HEK293 (cell line): Measurements from ENCODE around the gene BBLN.

Source experiments
- CTCF ChIA-PET: fragments of 350-600 bp; formaldehyde crosslinking; extraction: SDS; loops from one replicate; lab custom pipeline; 2021; ENCODE audit warnings: antibody characterized with exemption; lab: Yijun Ruan, JAX
- POLR2A ChIA-PET: fragments of 300-600 bp; formaldehyde crosslinking; extraction: SDS; loops from one replicate; lab custom pipeline; 2020; ENCODE audit warnings: antibody characterized with exemption, inconsistent platforms; lab: Yijun Ruan, JAX
- H3K27ac ChIP-seq: fragments of 200-500 bp; sonication (Bioruptor generic); 2 replicates; pipeline ENCODE4 v1.5.1; 2014; ENCODE audit warnings: low read depth, low read length, control low read depth, inconsistent platforms; ENCODE audit errors: extremely low read depth
- H3K36me3 ChIP-seq, 2 experiments: fragments of 200-500 bp in 1 of 2; sonication (Bioruptor generic) in 1 of 2; 1 replicate in 1 of 2; 2 replicates in 1 of 2; pipeline ENCODE4 v1.5.1; 2014 to 2017; ENCODE audit warnings: inconsistent platforms in 2 of 2, low read length in 2 of 2; ENCODE audit not compliant: control insufficient read depth in 2 of 2, insufficient read depth in 1 of 2
- H3K4me1 ChIP-seq: fragments of 200-500 bp; sonication (Bioruptor generic); 2 replicates; pipeline ENCODE4 v1.5.1; 2014; ENCODE audit warnings: mild to moderate bottlenecking, low read length, inconsistent platforms; ENCODE audit not compliant: control insufficient read depth, insufficient read depth
- H3K4me3 ChIP-seq: 2 replicates; pipeline ENCODE4 v1.5.1; 2011; ENCODE audit warnings: low read depth, mild to moderate bottlenecking, control low read depth, low read length, moderate library complexity
- H3K9me3 ChIP-seq: fragments of 200-500 bp; sonication (Bioruptor generic); 2 replicates; pipeline ENCODE4 v1.5.1; 2014; ENCODE audit warnings: low read depth, low read length, inconsistent platforms; ENCODE audit not compliant: control insufficient read depth, insufficient read depth
- GLIS1 ChIP-seq: fragments of 450-650 bp; formaldehyde crosslinking; IDR thresholded peaks from 2 replicates; pipeline ENCODE4 v1.5.1; 2016; ENCODE audit warnings: missing biosample characterization, missing genetic modification characterization
- KLF1 ChIP-seq: fragments of 450-650 bp; formaldehyde crosslinking; IDR thresholded peaks from 2 replicates; pipeline ENCODE4 v1.5.1; 2016; ENCODE audit warnings: missing biosample characterization, missing genetic modification characterization
- WT1 ChIP-seq: fragments of 450-650 bp; formaldehyde crosslinking; IDR thresholded peaks from 2 replicates; pipeline ENCODE4 v1.5.1; 2016; ENCODE audit warnings: missing biosample characterization, missing genetic modification characterization
- YY2 ChIP-seq: fragments of 450-650 bp; formaldehyde crosslinking; IDR thresholded peaks from 2 replicates; pipeline ENCODE4 v1.5.1; 2016; ENCODE audit warnings: missing biosample characterization, missing genetic modification characterization
- ZBTB44 ChIP-seq: fragments of 450-650 bp; IDR thresholded peaks from 2 replicates; pipeline ENCODE4 v1.5.1; 2018; ENCODE audit warnings: missing biosample characterization, mild to moderate bottlenecking, missing genetic modification characterization
- ZNF114 ChIP-seq: fragments of 450-650 bp; formaldehyde crosslinking; IDR thresholded peaks from 2 replicates; pipeline ENCODE4 v1.5.0; 2017; ENCODE audit warnings: missing biosample characterization, missing genetic modification characterization
- ZNF140 ChIP-seq: fragments of 450-650 bp; formaldehyde crosslinking; IDR thresholded peaks from 2 replicates; pipeline ENCODE4 v1.5.1; 2016; ENCODE audit warnings: missing biosample characterization, missing genetic modification characterization
- ZNF146 ChIP-seq: fragments of 450-650 bp; formaldehyde crosslinking; IDR thresholded peaks from 2 replicates; pipeline ENCODE4 v1.5.1; 2016; ENCODE audit warnings: missing biosample characterization, missing genetic modification characterization
- ZNF610 ChIP-seq: fragments of 450-650 bp; formaldehyde crosslinking; IDR thresholded peaks from 2 replicates; pipeline ENCODE4 v1.5.1; 2016; ENCODE audit warnings: missing biosample characterization, missing genetic modification characterization, borderline replicate concordance
- ZNF623 ChIP-seq: fragments of 450-650 bp; formaldehyde crosslinking; IDR thresholded peaks from 2 replicates; pipeline ENCODE4 v1.5.1; 2016; ENCODE audit warnings: missing biosample characterization, missing genetic modification characterization
- ZNF701 ChIP-seq: fragments of 450-650 bp; formaldehyde crosslinking; IDR thresholded peaks from 2 replicates; pipeline ENCODE4 v1.5.1; 2016; ENCODE audit warnings: missing biosample characterization, missing genetic modification characterization
- ZNF768 ChIP-seq: fragments of 450-650 bp; formaldehyde crosslinking; IDR thresholded peaks from 2 replicates; pipeline ENCODE4 v1.5.1; 2018; ENCODE audit warnings: missing biosample characterization, mild to moderate bottlenecking, missing genetic modification characterization
- ZXDB ChIP-seq: fragments of 450-650 bp; formaldehyde crosslinking; IDR thresholded peaks from 2 replicates; pipeline ENCODE4 v1.5.1; 2016; ENCODE audit warnings: missing biosample characterization, missing genetic modification characterization
- TF ChIP-seq, protein P1 (sequence below): fragments of 450-650 bp; formaldehyde crosslinking; IDR thresholded peaks from 2 replicates; pipeline ENCODE4 v1.5.1; 2017; ENCODE audit warnings: missing biosample characterization, missing genetic modification characterization
- TF ChIP-seq, protein P2 (sequence below): fragments of 450-650 bp; formaldehyde crosslinking; IDR thresholded peaks from 2 replicates; pipeline ENCODE4 v1.5.1; 2016; ENCODE audit warnings: missing biosample characterization, missing genetic modification characterization
- TF ChIP-seq, protein P3 (sequence below): fragments of 450-650 bp; formaldehyde crosslinking; IDR thresholded peaks from 2 replicates; pipeline ENCODE4 v1.5.1; 2016; ENCODE audit warnings: missing biosample characterization, missing genetic modification characterization
- TF ChIP-seq, protein P4 (sequence below): fragments of 450-650 bp; formaldehyde crosslinking; IDR thresholded peaks from 2 replicates; pipeline ENCODE4 v1.5.1; 2016; ENCODE audit warnings: missing biosample characterization, missing genetic modification characterization

The BBLN gene

DNA sequence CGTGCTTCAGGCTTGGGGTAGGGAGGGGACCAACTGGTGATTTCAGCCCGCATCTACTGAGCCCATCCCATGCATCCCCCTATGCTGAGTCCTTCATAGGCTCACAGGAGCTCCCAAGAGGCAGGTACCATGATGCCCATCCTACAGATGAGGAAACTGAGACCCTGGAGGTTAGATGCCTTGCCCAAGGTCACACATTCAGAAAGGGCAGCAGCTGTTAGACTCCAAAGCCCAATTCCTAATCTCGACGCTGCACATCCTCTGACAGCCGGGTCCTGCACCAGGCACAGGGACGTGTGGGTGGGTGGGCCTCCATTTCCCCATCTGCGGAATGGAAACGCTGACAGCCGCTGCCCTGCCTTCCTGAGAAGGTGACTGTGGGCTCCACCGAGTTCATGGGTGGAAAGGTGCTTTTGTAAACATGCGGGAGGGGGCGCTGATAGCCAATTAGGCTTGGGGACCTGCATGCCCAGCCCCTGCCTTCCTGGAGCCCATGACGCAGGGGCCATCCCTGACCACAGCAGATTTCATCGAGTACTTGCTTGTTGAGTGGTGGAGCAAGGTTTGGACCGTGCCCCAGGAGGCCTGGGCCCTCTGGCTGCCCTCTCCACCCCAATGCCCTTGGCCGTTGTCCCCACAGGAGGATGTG lies 45.4 kb downstream of the BBLN start:
- TF ChIP-seq ZNF140 (tag by site-specific recombination) (no peak), ZNF701 (no peak), WT1 (tag by site-specific recombination) (no peak), ZNF610 (tag by site-specific recombination) (no peak), ZNF768 (no peak), ZNF146 (tag by site-specific recombination) (no peak), ZBTB44 (tag by site-specific recombination) (no peak), GLIS1 (tag by site-specific recombination) (no peak)
- TF ChIP-seq, protein P1, sequence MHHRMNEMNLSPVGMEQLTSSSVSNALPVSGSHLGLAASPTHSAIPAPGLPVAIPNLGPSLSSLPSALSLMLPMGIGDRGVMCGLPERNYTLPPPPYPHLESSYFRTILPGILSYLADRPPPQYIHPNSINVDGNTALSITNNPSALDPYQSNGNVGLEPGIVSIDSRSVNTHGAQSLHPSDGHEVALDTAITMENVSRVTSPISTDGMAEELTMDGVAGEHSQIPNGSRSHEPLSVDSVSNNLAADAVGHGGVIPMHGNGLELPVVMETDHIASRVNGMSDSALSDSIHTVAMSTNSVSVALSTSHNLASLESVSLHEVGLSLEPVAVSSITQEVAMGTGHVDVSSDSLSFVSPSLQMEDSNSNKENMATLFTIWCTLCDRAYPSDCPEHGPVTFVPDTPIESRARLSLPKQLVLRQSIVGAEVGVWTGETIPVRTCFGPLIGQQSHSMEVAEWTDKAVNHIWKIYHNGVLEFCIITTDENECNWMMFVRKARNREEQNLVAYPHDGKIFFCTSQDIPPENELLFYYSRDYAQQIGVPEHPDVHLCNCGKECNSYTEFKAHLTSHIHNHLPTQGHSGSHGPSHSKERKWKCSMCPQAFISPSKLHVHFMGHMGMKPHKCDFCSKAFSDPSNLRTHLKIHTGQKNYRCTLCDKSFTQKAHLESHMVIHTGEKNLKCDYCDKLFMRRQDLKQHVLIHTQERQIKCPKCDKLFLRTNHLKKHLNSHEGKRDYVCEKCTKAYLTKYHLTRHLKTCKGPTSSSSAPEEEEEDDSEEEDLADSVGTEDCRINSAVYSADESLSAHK (tag by site-specific recombination) = no peak
- TF ChIP-seq, protein P2, sequence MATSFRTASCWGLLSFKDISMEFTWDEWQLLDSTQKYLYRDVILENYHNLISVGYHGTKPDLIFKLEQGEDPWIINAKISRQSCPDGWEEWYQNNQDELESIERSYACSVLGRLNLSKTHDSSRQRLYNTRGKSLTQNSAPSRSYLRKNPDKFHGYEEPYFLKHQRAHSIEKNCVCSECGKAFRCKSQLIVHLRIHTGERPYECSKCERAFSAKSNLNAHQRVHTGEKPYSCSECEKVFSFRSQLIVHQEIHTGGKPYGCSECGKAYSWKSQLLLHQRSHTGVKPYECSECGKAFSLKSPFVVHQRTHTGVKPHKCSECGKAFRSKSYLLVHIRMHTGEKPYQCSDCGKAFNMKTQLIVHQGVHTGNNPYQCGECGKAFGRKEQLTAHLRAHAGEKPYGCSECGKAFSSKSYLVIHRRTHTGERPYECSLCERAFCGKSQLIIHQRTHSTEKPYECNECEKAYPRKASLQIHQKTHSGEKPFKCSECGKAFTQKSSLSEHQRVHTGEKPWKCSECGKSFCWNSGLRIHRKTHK (tag by site-specific recombination) = no peak
- TF ChIP-seq, protein P3, sequence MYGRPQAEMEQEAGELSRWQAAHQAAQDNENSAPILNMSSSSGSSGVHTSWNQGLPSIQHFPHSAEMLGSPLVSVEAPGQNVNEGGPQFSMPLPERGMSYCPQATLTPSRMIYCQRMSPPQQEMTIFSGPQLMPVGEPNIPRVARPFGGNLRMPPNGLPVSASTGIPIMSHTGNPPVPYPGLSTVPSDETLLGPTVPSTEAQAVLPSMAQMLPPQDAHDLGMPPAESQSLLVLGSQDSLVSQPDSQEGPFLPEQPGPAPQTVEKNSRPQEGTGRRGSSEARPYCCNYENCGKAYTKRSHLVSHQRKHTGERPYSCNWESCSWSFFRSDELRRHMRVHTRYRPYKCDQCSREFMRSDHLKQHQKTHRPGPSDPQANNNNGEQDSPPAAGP (tag by site-specific recombination) = no peak

DNA sequence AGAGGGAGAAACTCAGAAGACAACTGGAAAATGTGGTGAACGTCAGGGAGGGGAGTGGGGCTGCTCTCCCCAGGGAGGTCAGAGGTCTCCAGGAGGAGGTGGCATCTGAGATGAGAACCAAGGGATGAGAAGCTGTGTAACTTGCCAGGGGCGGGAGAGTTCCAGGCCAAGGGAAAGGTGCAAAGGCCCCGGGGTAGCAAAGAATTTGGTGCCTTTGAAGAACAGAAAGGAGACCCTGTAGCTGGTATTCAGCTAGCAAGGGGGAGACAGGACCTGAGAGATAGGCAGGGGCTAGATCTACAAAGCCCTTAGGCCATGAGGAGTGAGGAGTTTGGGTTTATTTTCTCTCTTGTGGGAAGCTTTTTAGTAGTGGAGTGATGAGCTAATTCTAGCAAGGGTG lies 46.4 kb downstream of the BBLN start:
- no peaks in the 10 kb centered on the region for H3K4me1 ChIP-seq
- H3K4me3 ChIP-seq = no peak overlapping the region
- ChIA-PET CTCF (interaction anchor here (0.7 to 2.2 kb wide), 5 partner anchors 14 to 78 kb away, joined by 3 to 9 read pairs (median 4); partner anchors contain the start of gene CIZ1), POLR2A (interaction anchor here (1.1 kb wide), 1 partner anchor 46 kb away, joined by 3 read pairs; the partner anchor contains the start of gene BBLN)
- no peaks in the 10 kb centered on the region for H3K36me3 ChIP-seq
- H3K9me3 ChIP-seq = no peaks in the 10 kb centered on the region
- H3K27ac ChIP-seq = no peak overlapping the region
- TF ChIP-seq ZNF623 (tag by site-specific recombination) (peak; percentile 91), ZNF114 (tag by site-specific recombination) (no peak), ZXDB (no peak), KLF1 (tag by site-specific recombination) (no peak), YY2 (tag by site-specific recombination) (no peak)
- TF ChIP-seq, protein P3 (tag by site-specific recombination) = peak; percentile 37; the same call in 1 of the 2 replicates
- TF ChIP-seq, protein P4, sequence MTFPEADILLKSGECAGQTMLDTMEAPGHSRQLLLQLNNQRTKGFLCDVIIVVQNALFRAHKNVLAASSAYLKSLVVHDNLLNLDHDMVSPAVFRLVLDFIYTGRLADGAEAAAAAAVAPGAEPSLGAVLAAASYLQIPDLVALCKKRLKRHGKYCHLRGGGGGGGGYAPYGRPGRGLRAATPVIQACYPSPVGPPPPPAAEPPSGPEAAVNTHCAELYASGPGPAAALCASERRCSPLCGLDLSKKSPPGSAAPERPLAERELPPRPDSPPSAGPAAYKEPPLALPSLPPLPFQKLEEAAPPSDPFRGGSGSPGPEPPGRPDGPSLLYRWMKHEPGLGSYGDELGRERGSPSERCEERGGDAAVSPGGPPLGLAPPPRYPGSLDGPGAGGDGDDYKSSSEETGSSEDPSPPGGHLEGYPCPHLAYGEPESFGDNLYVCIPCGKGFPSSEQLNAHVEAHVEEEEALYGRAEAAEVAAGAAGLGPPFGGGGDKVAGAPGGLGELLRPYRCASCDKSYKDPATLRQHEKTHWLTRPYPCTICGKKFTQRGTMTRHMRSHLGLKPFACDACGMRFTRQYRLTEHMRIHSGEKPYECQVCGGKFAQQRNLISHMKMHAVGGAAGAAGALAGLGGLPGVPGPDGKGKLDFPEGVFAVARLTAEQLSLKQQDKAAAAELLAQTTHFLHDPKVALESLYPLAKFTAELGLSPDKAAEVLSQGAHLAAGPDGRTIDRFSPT (tag by site-specific recombination) = no peak

More for the DNA sequence above, 45.4 kb downstream of the BBLN start:
- no peak overlapping the region for H3K27ac ChIP-seq
- no peaks in the 10 kb centered on the region for H3K36me3 ChIP-seq
- H3K4me1 ChIP-seq = no peaks in the 10 kb centered on the region
- POLR2A ChIA-PET = no interaction called here
- H3K4me3 ChIP-seq = no peak overlapping the region
- CTCF ChIA-PET = interaction anchor here (0.6 to 1.3 kb wide), 3 partner anchors 13 to 125 kb away, joined by 3 to 5 read pairs (median 4); no protein-coding TSS in a partner anchor
- no peaks in the 10 kb centered on the region for H3K9me3 ChIP-seq
